SK-N-SH (cell line): ENCODE measurements around the gene PTPRD.

ENCODE experiments used
- CHD2 ChIP-seq: fragments of 150-350 bp; IDR thresholded peaks from 2 replicates; pipeline ENCODE4 v1.6.1; 2018; ENCODE audit warnings: low read length; ENCODE audit not compliant: partially characterized antibody
- MXI1 ChIP-seq: IDR thresholded peaks from 2 replicates; pipeline ENCODE4 v1.6.1; 2012; ENCODE audit warnings: mild to moderate bottlenecking, low read depth, low read length, improper control_type of control experiment
- RAD21 ChIP-seq: IDR thresholded peaks from 2 replicates; pipeline ENCODE4 v1.6.1; 2012; ENCODE audit warnings: mild to moderate bottlenecking, low read length
- TF ChIP-seq, protein P1 (sequence below): fragments of 200-600 bp; sonication (generic); IDR thresholded peaks from 2 replicates; pipeline ENCODE4 v1.6.1; 2017; ENCODE audit warnings: antibody characterized with exemption, mild to moderate bottlenecking, moderate library complexity

GRCh38 chr9:9469271-9469670, 1143.5 kb downstream of the PTPRD start:
- TF ChIP-seq, protein P1, sequence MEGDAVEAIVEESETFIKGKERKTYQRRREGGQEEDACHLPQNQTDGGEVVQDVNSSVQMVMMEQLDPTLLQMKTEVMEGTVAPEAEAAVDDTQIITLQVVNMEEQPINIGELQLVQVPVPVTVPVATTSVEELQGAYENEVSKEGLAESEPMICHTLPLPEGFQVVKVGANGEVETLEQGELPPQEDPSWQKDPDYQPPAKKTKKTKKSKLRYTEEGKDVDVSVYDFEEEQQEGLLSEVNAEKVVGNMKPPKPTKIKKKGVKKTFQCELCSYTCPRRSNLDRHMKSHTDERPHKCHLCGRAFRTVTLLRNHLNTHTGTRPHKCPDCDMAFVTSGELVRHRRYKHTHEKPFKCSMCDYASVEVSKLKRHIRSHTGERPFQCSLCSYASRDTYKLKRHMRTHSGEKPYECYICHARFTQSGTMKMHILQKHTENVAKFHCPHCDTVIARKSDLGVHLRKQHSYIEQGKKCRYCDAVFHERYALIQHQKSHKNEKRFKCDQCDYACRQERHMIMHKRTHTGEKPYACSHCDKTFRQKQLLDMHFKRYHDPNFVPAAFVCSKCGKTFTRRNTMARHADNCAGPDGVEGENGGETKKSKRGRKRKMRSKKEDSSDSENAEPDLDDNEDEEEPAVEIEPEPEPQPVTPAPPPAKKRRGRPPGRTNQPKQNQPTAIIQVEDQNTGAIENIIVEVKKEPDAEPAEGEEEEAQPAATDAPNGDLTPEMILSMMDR = no peak
- TF ChIP-seq RAD21 = no peak
- no peak for TF ChIP-seq CHD2
- TF ChIP-seq MXI1 = no peak
